Ishikawa (cell line): Measurements from ENCODE around the gene ABCA7.

Experiments used
- CEBPB ChIP-seq: IDR thresholded peaks from 2 replicates; pipeline ENCODE4 v1.6.1; 2012
- CREB1 ChIP-seq: IDR thresholded peaks from 2 replicates; pipeline ENCODE4 v1.6.1; 2012; ENCODE audit warnings: low read depth
- EGR1 ChIP-seq: IDR thresholded peaks from 2 replicates; pipeline ENCODE4 v1.6.1; 2012
- EP300 ChIP-seq: IDR thresholded peaks from 2 replicates; pipeline ENCODE4 v1.6.1; 2012; ENCODE audit warnings: borderline replicate concordance
- FOXM1 ChIP-seq: IDR thresholded peaks from 2 replicates; pipeline ENCODE4 v1.6.1; 2012; ENCODE audit warnings: low read depth, borderline replicate concordance
- MAX ChIP-seq: IDR thresholded peaks from 2 replicates; pipeline ENCODE4 v1.6.1; 2012
- NFIC ChIP-seq: IDR thresholded peaks from 2 replicates; pipeline ENCODE4 v1.6.1; 2012
- RAD21 ChIP-seq: IDR thresholded peaks from 2 replicates; pipeline ENCODE4 v1.6.1; 2012; ENCODE audit warnings: low read depth
- REST ChIP-seq: IDR thresholded peaks from 2 replicates; pipeline ENCODE4 v1.6.1; 2012; ENCODE audit warnings: low read depth, mild to moderate bottlenecking
- TAF1 ChIP-seq: IDR thresholded peaks from 2 replicates; pipeline ENCODE4 v1.6.1; 2012; ENCODE audit warnings: low read depth, mild to moderate bottlenecking
- TCF12 ChIP-seq: IDR thresholded peaks from 2 replicates; pipeline ENCODE4 v1.6.1; 2012; ENCODE audit warnings: low read depth
- TEAD4 ChIP-seq: IDR thresholded peaks from 2 replicates; pipeline ENCODE4 v1.6.1; 2012
- USF1 ChIP-seq: IDR thresholded peaks from 2 replicates; pipeline ENCODE4 v1.6.1; 2012
- YY1 ChIP-seq: IDR thresholded peaks from 2 replicates; pipeline ENCODE4 v1.6.1; 2012; ENCODE audit warnings: low read depth
- ZBTB7A ChIP-seq: IDR thresholded peaks from 2 replicates; pipeline ENCODE4 v1.6.1; 2012; ENCODE audit warnings: low read depth

The ABCA7 gene

GRCh38 chr19:1017906-1018305 lies 22.0 kb upstream of the ABCA7 start:
- TF ChIP-seq YY1: no peak
- no peak for TF ChIP-seq TCF12
- TF ChIP-seq MAX: no peak
- no peak for TF ChIP-seq CEBPB
- TF ChIP-seq ZBTB7A: no peak
- TF ChIP-seq EP300: no peak
- no peak for TF ChIP-seq TEAD4
- no peak for TF ChIP-seq EGR1
- no peak for TF ChIP-seq CREB1
- no peak for TF ChIP-seq RAD21
- no peak for TF ChIP-seq NFIC
- no peak for TF ChIP-seq TAF1
- no peak for TF ChIP-seq USF1
- no peak for TF ChIP-seq REST

- TF ChIP-seq TEAD4: no peak
Measured at GRCh38 chr19:1018393-1018792, 21.5 kb upstream of the ABCA7 start.

GRCh38 chr19:1018932-1019615 lies 20.8 kb upstream of the ABCA7 start:
- no peak for TF ChIP-seq NFIC
- TF ChIP-seq TAF1: no peak
- TF ChIP-seq CREB1: no peak
- no peak for TF ChIP-seq YY1
- TF ChIP-seq TEAD4: no peak
- no peak for TF ChIP-seq FOXM1
- no peak for TF ChIP-seq REST
- TF ChIP-seq RAD21: no peak
- TF ChIP-seq MAX: no peak
- TF ChIP-seq EP300: no peak
- TF ChIP-seq USF1: no peak
- no peak for TF ChIP-seq TCF12
- no peak for TF ChIP-seq ZBTB7A
- TF ChIP-seq EGR1: no peak
- no peak for TF ChIP-seq CEBPB

- no peak for TF ChIP-seq YY1
- no peak for TF ChIP-seq EGR1
- TF ChIP-seq FOXM1: no peak
- no peak for TF ChIP-seq RAD21
- no peak for TF ChIP-seq NFIC
- TF ChIP-seq CREB1: no peak
- no peak for TF ChIP-seq USF1
- TF ChIP-seq CEBPB: no peak
- no peak for TF ChIP-seq ZBTB7A
- TF ChIP-seq TCF12: no peak
- TF ChIP-seq REST: no peak
- TF ChIP-seq MAX: no peak
- no peak for TF ChIP-seq TEAD4
- TF ChIP-seq TAF1: no peak
- TF ChIP-seq EP300: no peak
Measured at GRCh38 chr19:1019616-1019961, 20.3 kb upstream of the ABCA7 start.
